Bronchial epithelial cell (primary cell): ENCODE results near the gene SOX9. TPM values are rescaled to one million over a fixed set of nuclear protein-coding genes. Genes with fewer than 3 reads are reported as not detected.

Experiments
- DNase-seq: peaks from one replicate; pipeline ENCODE4 v3.0.0-alpha.2; 2010; ENCODE audit warnings: low read depth
- FAIRE-seq: peaks from 2 replicates; lab custom pipeline; 2011; peaks lifted over from hg19 to GRCh38; lab: Jason Lieb, UNC
- H3K27me3 ChIP-seq: 2 replicates; pipeline ENCODE4 v1.5.1; 2011; ENCODE audit warnings: low read length; ENCODE audit not compliant: control insufficient read depth, insufficient read depth
- H3K36me3 ChIP-seq: 2 replicates; pipeline ENCODE4 v1.5.1; 2011; ENCODE audit warnings: low read length; ENCODE audit not compliant: control insufficient read depth, insufficient read depth
- H3K4me3 ChIP-seq: 2 replicates; pipeline ENCODE4 v1.5.1; 2011; ENCODE audit warnings: mild to moderate bottlenecking, low read depth, low read length, control low read depth
- total RNA-seq: library from RNA; depleted of rRNA; stranded (reverse); fragments of >200 nt; gene quantifications from 2 replicates; pipeline ENCODE4 v1.2.1, GENCODE V29; 2014
- TF ChIP-seq, protein P1 (sequence below): IDR thresholded peaks from 2 replicates; pipeline ENCODE4 v1.5.1; 2011; ENCODE audit warnings: mild to moderate bottlenecking, moderate library complexity, low read length, control low read depth, inconsistent platforms; ENCODE audit not compliant: insufficient read depth, severe bottlenecking

Gene SOX9
- total RNA-seq, 1 donor from 2014 or later = 1.1 TPM

DNA sequence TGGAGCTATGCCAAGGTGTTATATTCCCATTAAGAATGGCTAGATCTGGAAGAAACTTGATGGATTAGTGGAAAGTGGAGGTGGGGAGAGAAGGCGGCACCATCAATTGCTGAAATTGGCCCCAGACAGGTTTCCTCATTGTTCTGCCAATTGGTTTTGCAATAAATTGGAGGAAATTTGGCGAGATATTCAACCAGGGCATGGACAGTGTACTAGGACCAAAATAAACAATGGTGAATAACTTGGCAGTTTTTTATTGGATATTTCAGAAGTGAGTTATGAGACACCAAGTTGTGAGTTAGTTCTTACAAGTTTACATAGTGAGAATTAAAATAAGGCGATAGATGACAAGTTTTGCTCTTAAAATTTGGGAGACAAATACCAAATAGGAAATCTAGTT is 41.1 kb upstream of the SOX9 start:
- H3K27me3 ChIP-seq = no peaks in the 10 kb centered on the region
- TF ChIP-seq, protein P1, sequence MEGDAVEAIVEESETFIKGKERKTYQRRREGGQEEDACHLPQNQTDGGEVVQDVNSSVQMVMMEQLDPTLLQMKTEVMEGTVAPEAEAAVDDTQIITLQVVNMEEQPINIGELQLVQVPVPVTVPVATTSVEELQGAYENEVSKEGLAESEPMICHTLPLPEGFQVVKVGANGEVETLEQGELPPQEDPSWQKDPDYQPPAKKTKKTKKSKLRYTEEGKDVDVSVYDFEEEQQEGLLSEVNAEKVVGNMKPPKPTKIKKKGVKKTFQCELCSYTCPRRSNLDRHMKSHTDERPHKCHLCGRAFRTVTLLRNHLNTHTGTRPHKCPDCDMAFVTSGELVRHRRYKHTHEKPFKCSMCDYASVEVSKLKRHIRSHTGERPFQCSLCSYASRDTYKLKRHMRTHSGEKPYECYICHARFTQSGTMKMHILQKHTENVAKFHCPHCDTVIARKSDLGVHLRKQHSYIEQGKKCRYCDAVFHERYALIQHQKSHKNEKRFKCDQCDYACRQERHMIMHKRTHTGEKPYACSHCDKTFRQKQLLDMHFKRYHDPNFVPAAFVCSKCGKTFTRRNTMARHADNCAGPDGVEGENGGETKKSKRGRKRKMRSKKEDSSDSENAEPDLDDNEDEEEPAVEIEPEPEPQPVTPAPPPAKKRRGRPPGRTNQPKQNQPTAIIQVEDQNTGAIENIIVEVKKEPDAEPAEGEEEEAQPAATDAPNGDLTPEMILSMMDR = no peak
- no peak overlapping the region for H3K4me3 ChIP-seq
- no peak for DNase-seq
- no peak for FAIRE-seq
- H3K36me3 ChIP-seq = no peaks in the 10 kb centered on the region

DNA sequence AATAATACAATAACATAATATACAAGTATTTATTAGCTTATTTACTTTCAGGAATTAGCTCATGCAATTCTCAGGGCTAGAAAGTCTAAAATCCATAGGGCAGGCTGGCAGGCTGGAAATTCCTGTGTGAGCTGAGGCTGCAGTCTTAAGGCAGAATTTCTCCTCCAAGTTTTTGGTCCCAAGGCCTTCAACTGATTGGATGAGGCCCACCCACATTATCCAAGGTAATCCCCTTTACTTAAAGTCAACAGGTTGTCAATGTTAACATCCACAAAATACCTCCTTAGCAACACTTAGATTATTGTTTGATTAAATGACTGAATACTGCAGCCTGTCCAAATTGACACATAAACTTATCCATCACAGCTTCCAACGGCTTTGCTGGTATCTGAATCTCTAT is 32.9 kb upstream of the SOX9 start:
- no peaks in the 10 kb centered on the region for H3K36me3 ChIP-seq
- DNase-seq (no peak), FAIRE-seq (no peak)
- H3K4me3 ChIP-seq = no peak overlapping the region
- TF ChIP-seq, protein P1 = no peak
- peaks cover 1% of the 10 kb centered on the region for H3K27me3 ChIP-seq

DNA sequence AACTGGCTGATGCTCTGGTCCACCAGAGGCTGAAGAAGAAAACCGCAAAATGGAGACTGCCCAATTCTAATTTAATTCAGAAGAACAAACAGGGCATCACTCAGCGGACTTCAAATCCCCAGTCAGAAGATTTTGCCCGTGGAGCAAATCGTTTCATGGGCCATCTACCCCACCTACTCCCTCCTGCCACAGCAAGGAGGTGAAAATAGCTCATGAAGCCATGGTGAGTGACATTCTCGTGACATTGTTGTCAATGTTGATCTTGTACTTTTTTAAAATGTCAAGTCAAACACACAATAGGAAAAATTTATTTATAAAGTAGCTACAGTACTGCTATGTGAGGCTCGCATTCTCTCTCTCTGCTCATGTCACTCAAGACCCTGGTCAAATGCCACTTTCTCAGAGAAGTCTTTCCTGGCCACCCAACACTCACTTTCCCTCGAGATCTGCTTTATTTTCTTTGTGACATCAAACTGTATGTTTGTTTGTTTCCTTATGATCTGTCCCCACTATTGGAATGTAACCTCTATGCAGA is 31.3 kb upstream of the SOX9 start:
- FAIRE-seq (no peak), DNase-seq (no peak)
- Histone ChIP-seq H3K36me3 (no peaks in the 10 kb centered on the region), H3K4me3 (no peak overlapping the region), H3K27me3 (peaks cover 1% of the 10 kb centered on the region)
- TF ChIP-seq, protein P1 = no peak

DNA sequence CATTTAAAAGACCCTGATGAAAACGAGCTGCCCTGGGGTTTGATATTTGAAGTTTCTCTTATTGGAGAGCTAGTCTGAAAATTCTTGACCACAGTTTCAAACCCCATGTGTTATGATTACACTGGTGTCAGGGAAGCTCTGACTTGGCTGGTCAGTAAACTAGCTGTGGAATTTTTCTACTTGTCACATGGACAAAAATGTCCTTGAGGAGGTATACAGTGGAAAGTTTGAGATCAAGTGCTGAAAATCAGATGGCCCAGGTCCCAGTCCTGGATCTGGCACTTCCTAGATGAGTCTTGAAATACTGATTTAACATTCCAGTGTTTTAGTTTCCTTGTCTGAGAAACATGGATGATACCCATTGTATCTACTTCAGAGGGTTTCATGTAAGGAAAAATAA is 30.7 kb upstream of the SOX9 start:
- Histone ChIP-seq H3K4me3 (no peak overlapping the region), H3K36me3 (no peaks in the 10 kb centered on the region), H3K27me3 (peaks cover 1% of the 10 kb centered on the region)
- TF ChIP-seq, protein P1 = no peak
- DNase-seq (no peak), FAIRE-seq (no peak)

DNA sequence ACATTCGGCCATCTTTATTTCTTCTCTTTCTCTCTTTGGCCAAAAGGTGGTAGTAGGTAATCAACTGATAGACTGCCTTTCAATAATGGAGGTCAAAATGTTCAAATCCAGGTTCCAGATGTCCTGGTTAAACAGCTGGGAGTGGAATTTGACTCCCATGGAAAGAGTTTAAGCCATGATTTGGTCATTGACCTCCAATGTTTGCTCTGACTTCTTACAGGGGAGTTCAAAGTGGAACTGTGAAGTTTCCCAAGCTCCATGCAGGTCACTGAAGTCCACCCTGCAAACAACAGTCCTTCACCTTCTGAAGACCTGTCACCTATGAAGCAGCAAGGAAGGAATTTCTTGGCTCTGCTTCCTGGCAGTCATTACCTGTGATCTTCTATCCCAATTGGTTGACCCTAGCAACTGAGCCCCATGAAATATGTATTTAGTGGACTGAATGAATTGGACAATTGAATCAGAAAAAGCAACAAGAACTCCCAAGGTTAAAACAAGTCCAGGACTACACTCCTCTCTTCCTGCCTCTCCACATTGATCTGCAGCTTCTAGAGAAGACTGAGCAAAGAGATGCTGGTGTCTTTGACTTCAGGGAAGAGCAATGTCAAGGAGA is 28.0 kb upstream of the SOX9 start:
- Histone ChIP-seq H3K4me3 (no peak overlapping the region), H3K27me3 (peaks cover 1% of the 10 kb centered on the region), H3K36me3 (no peaks in the 10 kb centered on the region)
- no peak for DNase-seq
- FAIRE-seq = no peak
- TF ChIP-seq, protein P1 = no peak

DNA sequence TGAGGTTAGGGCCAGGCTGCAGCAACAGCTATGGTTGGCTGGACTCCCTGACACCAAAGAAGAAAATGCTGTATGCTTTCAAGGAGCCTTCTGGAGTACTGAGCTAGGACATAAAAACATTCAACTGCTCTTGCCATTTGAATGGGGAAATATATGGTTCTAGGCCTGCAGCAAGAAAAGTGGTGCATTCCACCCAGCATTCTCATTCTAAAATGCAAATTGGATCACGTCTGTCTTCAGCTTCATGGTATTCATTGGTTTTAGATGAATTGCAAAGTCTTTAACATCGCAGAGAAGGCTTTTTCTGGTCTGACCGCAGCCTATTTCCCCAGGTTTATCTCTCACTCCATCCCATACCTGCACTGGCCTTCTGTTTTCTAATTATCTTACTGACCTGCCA is 27.1 kb upstream of the SOX9 start:
- TF ChIP-seq, protein P1 = no peak
- Histone ChIP-seq H3K27me3 (peaks cover 1% of the 10 kb centered on the region), H3K36me3 (no peaks in the 10 kb centered on the region), H3K4me3 (no peak overlapping the region)
- DNase-seq = no peak
- FAIRE-seq = no peak
